T-helper 1 cell treated with Interleukin-12 subunit alpha and Interleukin-12 subunit beta and Interleukin-4 antibody, amounts not matched to agents 30 ng/mL and 1 ng/mL, for 36 hours (primary cell): ENCODE measurements around the gene HDDC3. TPM values are rescaled to one million over a fixed set of nuclear protein-coding genes. Genes with fewer than 3 reads are reported as not detected.

Experiments used
- intact Hi-C: fragments of 100-400 bp; cut with micrococcal nuclease; formaldehyde crosslinking; loops from one replicate; pipeline ENCODE4 v1.15.1; 2024
- total RNA-seq: library from RNA; stranded (reverse); gene quantifications from 2 replicates; pipeline ENCODE4 v1.2.3, GENCODE V29; 2022

Gene HDDC3
- total RNA-seq, 1 donor from 2014 or later, result 28.6 TPM

- intact Hi-C loops, result no loop called here
Measured at GRCh38 chr15:90912770-90913075, 19.6 kb downstream of the HDDC3 start.

DNA sequence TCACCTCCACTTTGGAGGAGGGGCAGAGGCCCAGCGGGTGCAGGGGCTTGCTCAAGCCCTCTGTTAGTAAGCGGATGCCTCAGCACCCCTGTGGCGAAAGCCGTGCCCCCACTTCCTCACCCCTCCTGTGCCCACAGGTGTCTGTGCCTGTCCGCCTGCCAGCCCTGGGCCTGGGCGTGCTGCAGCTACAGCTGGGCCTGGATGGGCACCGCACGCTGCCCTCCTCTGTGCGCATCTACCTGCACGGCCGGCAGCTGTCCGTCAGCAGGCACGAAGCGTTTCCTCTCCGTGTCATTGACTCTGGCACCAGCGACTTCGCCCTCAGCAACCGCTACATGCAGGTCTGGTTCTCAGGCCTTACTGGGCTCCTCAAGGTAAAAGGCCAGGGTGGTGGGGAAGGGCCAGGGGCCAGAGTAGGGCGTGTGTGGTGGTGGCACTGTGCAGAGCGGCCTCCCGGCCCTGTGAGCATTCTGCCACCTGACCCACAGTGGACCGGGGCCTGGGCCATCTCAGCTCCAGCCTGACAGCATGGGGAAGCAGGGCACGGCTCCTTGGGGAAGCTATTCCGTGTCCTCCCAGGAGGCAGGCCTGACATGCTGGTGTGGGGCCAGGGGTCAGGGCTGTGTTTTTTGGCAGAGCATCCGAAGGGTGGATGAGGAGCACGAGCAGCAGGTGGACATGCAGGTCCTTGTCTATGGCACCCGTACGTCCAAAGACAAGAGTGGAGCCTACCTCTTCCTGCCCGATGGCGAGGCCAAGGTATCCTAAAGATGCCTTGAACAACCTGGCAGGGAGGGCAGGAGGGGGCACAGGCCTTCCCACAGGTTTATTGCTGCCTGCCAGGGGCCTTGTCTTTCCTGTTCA lies 20.2 kb downstream of the HDDC3 start:
- intact Hi-C loops, result no loop called here

- intact Hi-C loops, result no loop called here
Measured at GRCh38 chr15:90911302-90911623, 21.1 kb downstream of the HDDC3 start.

DNA sequence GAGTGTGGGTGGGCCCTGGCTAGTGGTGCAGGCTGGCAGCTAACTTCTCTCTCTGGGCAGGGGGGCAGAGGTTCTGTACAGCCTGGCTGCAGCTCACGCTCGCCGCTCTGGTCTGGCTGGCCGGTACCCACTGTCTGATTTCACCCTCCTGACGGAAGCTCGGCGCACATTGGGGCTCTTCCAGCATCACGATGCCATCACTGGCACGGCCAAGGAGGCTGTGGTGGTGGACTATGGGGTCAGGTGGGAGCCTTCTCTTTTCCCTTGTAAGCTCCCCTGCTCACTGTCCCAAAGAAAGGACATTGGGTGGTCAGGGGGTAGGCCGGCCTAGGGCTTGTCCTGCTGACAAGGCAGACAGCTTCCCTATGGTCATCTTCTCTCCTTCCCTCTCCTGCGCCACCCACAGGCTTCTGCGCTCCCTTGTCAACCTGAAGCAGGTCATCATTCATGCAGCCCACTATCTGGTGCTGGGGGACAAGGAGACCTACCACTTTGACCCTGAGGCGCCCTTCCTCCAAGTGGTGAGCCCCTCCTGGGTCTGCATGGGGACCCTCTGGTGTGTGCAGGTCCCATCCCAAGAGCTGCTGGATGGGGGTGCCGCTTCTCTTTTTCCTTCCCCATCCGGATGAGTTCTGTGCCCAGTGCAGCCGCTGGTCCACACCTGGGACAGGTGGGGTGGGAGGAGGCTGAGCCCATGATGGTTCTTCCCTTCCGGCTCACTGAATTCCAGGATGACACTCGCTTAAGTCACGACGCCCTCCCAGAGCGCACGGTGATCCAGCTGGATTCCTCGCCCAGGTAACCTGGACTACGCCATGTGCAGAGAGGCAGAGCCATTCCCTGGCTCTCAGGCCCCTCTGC lies 21.7 kb downstream of the HDDC3 start:
- intact Hi-C loops, result no loop called here

GRCh38 chr15:90909976-90910375 lies 22.4 kb downstream of the HDDC3 start:
- intact Hi-C loops, result loop anchor here (10.0 kb wide), 1 partner anchor 375 kb away; no protein-coding TSS in a partner anchor

- intact Hi-C loops, result loop anchor here (10.0 kb wide), 1 partner anchor 375 kb away; no protein-coding TSS in a partner anchor
Measured at GRCh38 chr15:90909449-90909848, 22.9 kb downstream of the HDDC3 start.

DNA sequence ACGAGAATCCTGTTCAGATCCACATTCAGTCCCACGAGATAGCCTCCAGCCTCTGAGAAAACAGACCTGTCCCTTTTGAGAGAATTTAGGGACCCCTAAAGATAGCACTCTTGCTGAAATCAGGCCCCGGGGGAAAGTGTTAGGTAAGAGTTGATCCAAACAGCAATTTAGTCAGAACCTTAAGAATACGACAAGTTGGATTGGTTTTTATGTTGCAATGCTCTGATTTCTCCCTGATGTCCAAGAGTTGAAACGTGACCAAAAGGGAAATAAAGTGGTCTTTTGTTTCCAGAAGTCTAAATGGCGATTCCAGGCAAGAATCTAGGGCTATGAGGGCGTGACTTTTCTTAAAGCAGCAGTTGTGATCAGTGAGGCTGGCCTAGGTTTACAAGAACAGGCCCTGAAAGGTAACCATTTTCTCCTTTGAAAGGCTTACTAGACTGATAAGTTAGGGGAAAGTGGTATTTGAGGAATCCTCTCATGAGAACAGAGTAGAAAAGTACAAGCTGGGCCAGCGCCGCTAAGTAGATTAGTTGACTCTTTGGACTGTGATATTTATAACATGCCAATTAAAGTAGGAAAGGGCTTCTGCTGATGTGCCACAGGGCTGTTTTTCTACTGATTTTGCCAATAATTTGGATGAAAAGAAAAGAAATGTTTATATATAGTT lies 24.4 kb downstream of the HDDC3 start:
- intact Hi-C loops, result loop anchor here (10.0 kb wide), 1 partner anchor 373 kb away; no protein-coding TSS in a partner anchor

GRCh38 chr15:90907051-90907660 lies 25.2 kb downstream of the HDDC3 start:
- intact Hi-C loops, result loop anchor here (10.0 kb wide), 1 partner anchor 372 kb away; no protein-coding TSS in a partner anchor

- intact Hi-C loops, result loop anchor here (10.0 kb wide), 1 partner anchor 372 kb away; no protein-coding TSS in a partner anchor
Measured at GRCh38 chr15:90906181-90906849, 26.0 kb downstream of the HDDC3 start.

DNA sequence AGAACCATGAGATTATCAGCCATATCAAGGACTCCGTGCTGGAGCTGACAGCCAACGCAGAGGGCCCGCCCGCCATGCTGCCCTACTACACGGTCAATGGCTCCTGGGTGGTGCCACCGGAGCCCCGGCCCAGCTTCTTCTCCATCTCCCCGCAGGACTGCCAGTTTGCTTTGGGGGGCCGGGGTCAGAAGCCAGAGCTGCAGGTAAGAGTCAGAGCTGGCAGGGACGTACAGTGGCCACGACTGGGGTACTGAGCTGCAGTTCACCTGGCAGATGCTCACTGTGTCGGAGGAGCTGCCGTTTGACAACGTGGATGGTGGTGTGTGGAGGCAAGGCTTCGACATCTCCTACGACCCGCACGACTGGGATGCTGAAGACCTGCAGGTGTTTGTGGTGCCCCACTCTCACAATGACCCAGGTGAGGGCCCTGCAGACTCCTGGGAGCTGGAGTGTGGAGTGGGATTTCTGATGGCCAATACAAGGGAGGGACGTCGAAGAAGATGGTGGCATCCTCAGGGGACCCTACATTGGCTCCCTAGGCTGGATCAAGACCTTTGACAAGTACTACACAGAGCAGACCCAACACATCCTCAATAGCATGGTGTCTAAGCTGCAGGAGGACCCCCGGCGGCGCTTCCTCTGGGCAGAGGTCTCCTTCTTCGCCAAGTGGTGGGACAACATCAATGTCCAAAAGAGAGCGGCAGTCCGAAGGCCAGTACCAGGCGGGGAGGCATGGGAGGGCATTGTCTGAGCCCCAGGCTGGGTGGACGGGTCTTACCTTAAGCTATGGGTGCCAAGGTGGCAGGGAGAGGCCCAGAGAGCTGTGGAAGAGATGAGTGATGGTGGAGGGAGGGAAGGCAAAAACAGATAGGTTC lies 26.8 kb downstream of the HDDC3 start:
- intact Hi-C loops, result loop anchor here (10.0 kb wide), 1 partner anchor 371 kb away; no protein-coding TSS in a partner anchor

- intact Hi-C loops, result loop anchor here (10.0 kb wide), 1 partner anchor 370 kb away; no protein-coding TSS in a partner anchor
Measured at GRCh38 chr15:90904746-90905145, 27.6 kb downstream of the HDDC3 start.

DNA sequence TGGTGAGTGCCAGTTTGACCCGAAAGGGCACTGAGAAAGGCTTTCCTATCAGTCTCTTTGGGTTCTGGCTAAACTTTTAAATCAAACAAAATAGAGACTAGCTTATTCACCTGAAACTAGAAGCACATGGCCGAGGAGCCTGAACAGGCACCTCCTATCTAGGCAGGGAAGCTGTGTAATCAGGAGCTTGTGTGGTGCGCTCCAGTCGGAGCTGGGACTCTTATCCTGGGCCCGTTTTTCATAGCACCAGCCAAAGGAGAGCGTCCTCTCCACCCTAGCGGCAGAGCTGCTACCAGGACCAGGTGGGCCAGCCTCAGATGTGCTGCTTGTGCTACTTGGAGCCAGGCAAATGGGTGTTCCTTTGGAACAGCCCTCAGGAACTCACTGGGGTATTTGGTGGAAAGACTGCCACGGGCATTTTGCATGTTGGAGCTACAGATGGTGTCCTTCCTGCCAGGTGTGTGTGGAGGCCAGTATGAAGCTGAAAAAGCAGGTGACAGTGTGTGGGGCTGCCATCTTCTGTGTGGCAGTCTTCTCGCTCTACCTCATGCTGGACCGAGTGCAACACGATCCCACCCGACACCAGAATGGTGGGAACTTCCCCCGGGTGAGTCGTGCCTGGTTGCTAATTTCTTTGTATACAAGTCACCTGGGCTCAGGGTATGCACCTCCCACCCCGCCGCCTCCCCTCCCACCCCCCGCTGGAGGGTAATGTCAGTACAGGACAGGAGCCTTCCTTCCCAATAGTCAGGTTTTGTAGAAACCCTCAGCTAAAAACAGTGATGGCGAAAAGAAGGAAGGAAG lies 28.4 kb downstream of the HDDC3 start:
- intact Hi-C loops, result loop anchor here (1.0 to 10.0 kb wide), 4 partner anchors 30 to 369 kb away; partner anchors contain the start of gene RCCD1

GRCh38 chr15:90902840-90903732 lies 29.3 kb downstream of the HDDC3 start, which contains the start of gene MAN2A2:
TSS of gene MAN2A2 (plus strand) at chr15:90903302. CDS start at chr15:90904208, 906 bp downstream.
- intact Hi-C loops, result loop anchor here (1.0 to 10.0 kb wide), 7 partner anchors 21 to 368 kb away; partner anchors contain the start of genes BLM and RCCD1

GRCh38 chr15:90902040-90902839 lies 30.1 kb downstream of the HDDC3 start:
- intact Hi-C loops, result loop anchor here (1.0 to 10.0 kb wide), 5 partner anchors 22 to 367 kb away; partner anchors contain the start of gene BLM

- intact Hi-C loops, result loop anchor here (1.0 to 10.0 kb wide), 5 partner anchors 23 to 367 kb away; partner anchors contain the start of gene BLM
Measured at GRCh38 chr15:90901175-90902039, 30.9 kb downstream of the HDDC3 start.
